HepG2 (cell line): ENCODE measurements around the gene ACP5. TPM values are rescaled to one million over a fixed set of nuclear protein-coding genes. Genes with fewer than 3 reads are reported as not detected.

Experiments used
- CHD4 ChIP-seq: fragments of 200-600 bp; sonication (generic); IDR thresholded peaks from 2 replicates; pipeline ENCODE4 v1.7.0; 2017; ENCODE audit warnings: mild to moderate bottlenecking, low read length, borderline replicate concordance
- CREB1 ChIP-seq, 2 experiments: fragments of 450-650 bp in 1 of 2; IDR thresholded peaks; 2 replicates each; pipeline ENCODE4 v1.6.1; 2016 to 2017; ENCODE audit warnings: control low read depth in 1 of 2, mild to moderate bottlenecking in 1 of 2, missing compliant biosample characterization in 1 of 2, missing genetic modification characterization in 1 of 2
- GABPB1 ChIP-seq: IDR thresholded peaks from 2 replicates; pipeline ENCODE4 v1.6.1; 2016; ENCODE audit warnings: mild to moderate bottlenecking, missing genetic modification reagents, moderate library complexity, missing compliant biosample characterization
- GPN1 ChIP-seq: sonication (generic); formaldehyde crosslinking; IDR thresholded peaks from 2 replicates; pipeline ENCODE4 v1.5.1; 2020; ENCODE audit warnings: missing genetic modification reagents, borderline replicate concordance
- HDAC1 ChIP-seq: sonication (generic); formaldehyde crosslinking; IDR thresholded peaks from 2 replicates; pipeline ENCODE4 v1.5.1; 2020; ENCODE audit warnings: mild to moderate bottlenecking, missing genetic modification reagents
- HOXA5 ChIP-seq: sonication (generic); formaldehyde crosslinking; IDR thresholded peaks from 2 replicates; pipeline ENCODE4 v1.4.0; 2020; ENCODE audit warnings: missing genetic modification reagents
- NFE2 ChIP-seq: sonication (generic); formaldehyde crosslinking; IDR thresholded peaks from 2 replicates; pipeline ENCODE4 v1.4.0; 2020; ENCODE audit warnings: missing genetic modification reagents
- NONO ChIP-seq, 2 experiments: fragments of 450-650 bp in 1 of 2; sonication (generic) in 1 of 2; formaldehyde crosslinking in 1 of 2; IDR thresholded peaks in 1 of 2; conservative IDR thresholded peaks in 1 of 2; 2 replicates each; pipeline versions ENCODE4 v1.6.1 to v1.8.0; 2017 to 2022; ENCODE audit warnings: mild to moderate bottlenecking in 1 of 2, missing genetic modification reagents in 1 of 2, moderate library complexity in 1 of 2
- SATB2 ChIP-seq: sonication (generic); formaldehyde crosslinking; IDR thresholded peaks from 2 replicates; pipeline ENCODE4 v1.5.0; 2020; ENCODE audit warnings: missing genetic modification reagents
- SSRP1 ChIP-seq: IDR thresholded peaks from 2 replicates; pipeline ENCODE4 v1.6.1; 2016; ENCODE audit warnings: control low read depth
- TCF7L2 ChIP-seq: IDR thresholded peaks from 2 replicates; pipeline ENCODE4 v1.6.1; 2011; ENCODE audit warnings: mild to moderate bottlenecking, low read depth, low read length, moderate library complexity
- THAP11 ChIP-seq: IDR thresholded peaks from 2 replicates; pipeline ENCODE4 v1.6.1; 2016; ENCODE audit warnings: missing biosample characterization, missing genetic modification reagents
- ZFYVE20 ChIP-seq: sonication (generic); formaldehyde crosslinking; IDR thresholded peaks from 2 replicates; pipeline ENCODE4 v1.8.0; 2023; ENCODE audit warnings: low read depth, mild to moderate bottlenecking, moderate library complexity, missing genetic modification reagents, borderline replicate concordance
- ZNF468 ChIP-seq: sonication (generic); formaldehyde crosslinking; IDR thresholded peaks from 2 replicates; pipeline ENCODE4 v1.8.0; 2022; ENCODE audit warnings: mild to moderate bottlenecking, moderate library complexity, missing genetic modification reagents
- ZNF572 ChIP-seq: sonication (generic); formaldehyde crosslinking; IDR thresholded peaks from 2 replicates; pipeline ENCODE4 v1.5.1; 2020; ENCODE audit warnings: mild to moderate bottlenecking, missing genetic modification reagents
- ZNF768 ChIP-seq: sonication (generic); formaldehyde crosslinking; IDR thresholded peaks from 2 replicates; pipeline ENCODE4 v1.4.0; 2020; ENCODE audit warnings: missing genetic modification reagents
- ZNF776 ChIP-seq: sonication (generic); formaldehyde crosslinking; IDR thresholded peaks from 2 replicates; pipeline ENCODE4 v1.4.0; 2020; ENCODE audit warnings: mild to moderate bottlenecking, missing genetic modification reagents
- ZZZ3 ChIP-seq: sonication (generic); formaldehyde crosslinking; IDR thresholded peaks from 2 replicates; pipeline ENCODE4 v1.4.0; 2020; ENCODE audit warnings: missing genetic modification reagents, mild to moderate bottlenecking, borderline replicate concordance
- polyA plus RNA-seq, 8 experiments: library from polyadenylated mRNA; depleted of rRNA in 3 of 8; stranded (reverse) in 7 of 8; unstranded in 1 of 8; fragments of >200 nt; fragmentation: Illumina TruSeq in 4 of 8; extraction: Trizol in 4 of 8; gene quantifications; 2 replicates each; pipeline versions ENCODE4 v1.2.1 to v1.2.3, GENCODE V29; 2011 to 2016; ENCODE audit warnings: low read depth in 4 of 8, missing spikeins in 1 of 8, mixed read lengths in 1 of 8; ENCODE audit not compliant: insufficient read depth in 1 of 8
- total RNA-seq, 5 experiments: library from RNA; depleted of rRNA; stranded (reverse); fragments of >200 nt; fragmentation: Illumina TruSeq; extraction: Trizol; gene quantifications; 2 replicates each; pipeline ENCODE4 v1.2.3, GENCODE V29; 2016; ENCODE audit warnings: low read depth in 1 of 5
- TF ChIP-seq, protein P1 (sequence below): sonication (generic); formaldehyde crosslinking; IDR thresholded peaks from 2 replicates; pipeline ENCODE4 v1.4.0; 2020; ENCODE audit warnings: missing genetic modification reagents
- TF ChIP-seq, protein P2 (sequence below): sonication (generic); formaldehyde crosslinking; IDR thresholded peaks from 2 replicates; pipeline ENCODE4 v1.4.0; 2020; ENCODE audit warnings: missing genetic modification reagents
- TF ChIP-seq, protein P3 (sequence below): IDR thresholded peaks from 2 replicates; pipeline ENCODE4 v1.6.1; 2016; ENCODE audit warnings: mild to moderate bottlenecking
- TF ChIP-seq, protein P4 (sequence below): sonication (generic); formaldehyde crosslinking; IDR thresholded peaks from 2 replicates; pipeline ENCODE4 v1.8.0; 2022; ENCODE audit warnings: missing genetic modification reagents, low read depth, mild to moderate bottlenecking, borderline replicate concordance

ACP5 gene
- total and polyA plus RNA-seq, 2 of the 13 experiments (the other 11 are each of a cell fraction or from before 2014, with no cell fraction given), result 1.3 to 6.7 TPM

DNA sequence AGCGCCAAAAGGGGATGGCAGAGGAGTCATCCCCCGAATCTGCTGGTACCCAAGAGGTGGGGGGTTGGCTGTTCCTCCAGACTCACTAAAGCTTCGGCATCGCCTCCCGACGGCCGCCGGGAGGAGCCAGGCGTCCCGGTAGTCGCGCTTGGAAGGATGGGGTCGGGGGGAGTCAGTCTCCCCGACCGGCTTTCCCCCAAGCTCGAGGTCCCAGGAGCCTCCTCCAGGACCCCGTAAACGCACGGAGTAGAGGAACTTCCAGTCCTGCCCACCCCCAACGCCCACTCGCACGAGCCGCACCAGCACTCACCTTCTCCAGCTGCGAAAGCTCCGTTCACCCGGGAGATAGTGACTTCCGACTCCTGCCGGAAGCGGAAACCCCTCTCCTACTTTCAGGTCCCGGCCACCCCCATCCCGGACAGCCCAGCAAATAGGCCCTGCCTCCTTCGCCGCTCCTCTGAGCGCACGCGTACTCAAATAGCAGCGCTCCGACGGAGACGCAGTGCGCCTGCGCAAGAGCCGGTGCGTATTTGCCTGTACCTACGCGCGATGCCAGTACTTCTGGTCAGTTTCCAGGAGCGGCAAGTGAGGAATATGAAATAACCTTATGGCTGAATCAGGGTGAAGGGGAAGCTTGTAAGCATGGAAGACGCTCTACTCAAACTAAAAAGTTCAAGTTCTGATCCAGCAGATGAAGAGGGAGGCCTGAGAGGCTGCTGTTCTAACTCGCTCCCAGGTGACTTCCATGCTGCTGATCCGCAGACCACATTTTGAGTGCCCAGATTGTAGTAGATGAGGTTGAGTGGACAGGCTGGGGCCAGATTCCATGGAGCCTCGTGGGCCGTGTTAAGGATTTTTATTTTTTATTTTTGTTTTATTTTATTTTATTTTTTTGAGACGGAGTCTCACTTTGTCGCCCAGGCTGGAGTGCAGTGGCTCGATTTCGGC lies 18.3 kb downstream of the ACP5 start, which contains the start of gene ELOF1 (continued):
- TF ChIP-seq NONO (IDR thresholded peaks at IDR 0.05), result no peak
- no peak for TF ChIP-seq NONO (CRISPR knock-in tag; conservative IDR thresholded peaks at IDR 0.05)
- TF ChIP-seq, protein P1, sequence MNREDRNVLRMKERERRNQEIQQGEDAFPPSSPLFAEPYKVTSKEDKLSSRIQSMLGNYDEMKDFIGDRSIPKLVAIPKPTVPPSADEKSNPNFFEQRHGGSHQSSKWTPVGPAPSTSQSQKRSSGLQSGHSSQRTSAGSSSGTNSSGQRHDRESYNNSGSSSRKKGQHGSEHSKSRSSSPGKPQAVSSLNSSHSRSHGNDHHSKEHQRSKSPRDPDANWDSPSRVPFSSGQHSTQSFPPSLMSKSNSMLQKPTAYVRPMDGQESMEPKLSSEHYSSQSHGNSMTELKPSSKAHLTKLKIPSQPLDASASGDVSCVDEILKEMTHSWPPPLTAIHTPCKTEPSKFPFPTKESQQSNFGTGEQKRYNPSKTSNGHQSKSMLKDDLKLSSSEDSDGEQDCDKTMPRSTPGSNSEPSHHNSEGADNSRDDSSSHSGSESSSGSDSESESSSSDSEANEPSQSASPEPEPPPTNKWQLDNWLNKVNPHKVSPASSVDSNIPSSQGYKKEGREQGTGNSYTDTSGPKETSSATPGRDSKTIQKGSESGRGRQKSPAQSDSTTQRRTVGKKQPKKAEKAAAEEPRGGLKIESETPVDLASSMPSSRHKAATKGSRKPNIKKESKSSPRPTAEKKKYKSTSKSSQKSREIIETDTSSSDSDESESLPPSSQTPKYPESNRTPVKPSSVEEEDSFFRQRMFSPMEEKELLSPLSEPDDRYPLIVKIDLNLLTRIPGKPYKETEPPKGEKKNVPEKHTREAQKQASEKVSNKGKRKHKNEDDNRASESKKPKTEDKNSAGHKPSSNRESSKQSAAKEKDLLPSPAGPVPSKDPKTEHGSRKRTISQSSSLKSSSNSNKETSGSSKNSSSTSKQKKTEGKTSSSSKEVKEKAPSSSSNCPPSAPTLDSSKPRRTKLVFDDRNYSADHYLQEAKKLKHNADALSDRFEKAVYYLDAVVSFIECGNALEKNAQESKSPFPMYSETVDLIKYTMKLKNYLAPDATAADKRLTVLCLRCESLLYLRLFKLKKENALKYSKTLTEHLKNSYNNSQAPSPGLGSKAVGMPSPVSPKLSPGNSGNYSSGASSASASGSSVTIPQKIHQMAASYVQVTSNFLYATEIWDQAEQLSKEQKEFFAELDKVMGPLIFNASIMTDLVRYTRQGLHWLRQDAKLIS (CRISPR knock-in tag), result no peak
- TF ChIP-seq, protein P2, sequence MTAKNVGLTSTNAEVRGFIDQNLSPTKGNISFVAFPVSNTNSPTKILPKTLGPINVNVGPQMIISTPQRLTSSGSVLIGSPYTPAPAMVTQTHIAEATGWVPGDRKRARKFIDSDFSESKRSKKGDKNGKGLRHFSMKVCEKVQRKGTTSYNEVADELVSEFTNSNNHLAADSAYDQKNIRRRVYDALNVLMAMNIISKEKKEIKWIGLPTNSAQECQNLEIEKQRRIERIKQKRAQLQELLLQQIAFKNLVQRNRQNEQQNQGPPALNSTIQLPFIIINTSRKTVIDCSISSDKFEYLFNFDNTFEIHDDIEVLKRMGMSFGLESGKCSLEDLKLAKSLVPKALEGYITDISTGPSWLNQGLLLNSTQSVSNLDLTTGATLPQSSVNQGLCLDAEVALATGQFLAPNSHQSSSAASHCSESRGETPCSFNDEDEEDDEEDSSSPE (CRISPR knock-in tag), result peak; percentile 62
- no peak for TF ChIP-seq GPN1 (CRISPR knock-in tag)
- TF ChIP-seq CREB1 (IDR thresholded peaks at IDR 0.05), result peak; percentile 48
- no peak for TF ChIP-seq CREB1 (CRISPR knock-in tag; IDR thresholded peaks at IDR 0.05)
- TF ChIP-seq ZNF768 (CRISPR knock-in tag), result no peak
- 0 out of 2 replicates have a peak, but pooled peaks have one; percentile 60 for TF ChIP-seq ZNF572 (CRISPR knock-in tag)
- TF ChIP-seq THAP11, result peak; percentile 85
- peak; percentile 29; the same call in 1 of the 2 replicates for TF ChIP-seq HOXA5 (CRISPR knock-in tag)
- no peak for TF ChIP-seq NFE2 (CRISPR knock-in tag)
- no peak for TF ChIP-seq SSRP1 (CRISPR knock-in tag)
- TF ChIP-seq GABPB1, result peak; percentile 96
- TF ChIP-seq, protein P3, sequence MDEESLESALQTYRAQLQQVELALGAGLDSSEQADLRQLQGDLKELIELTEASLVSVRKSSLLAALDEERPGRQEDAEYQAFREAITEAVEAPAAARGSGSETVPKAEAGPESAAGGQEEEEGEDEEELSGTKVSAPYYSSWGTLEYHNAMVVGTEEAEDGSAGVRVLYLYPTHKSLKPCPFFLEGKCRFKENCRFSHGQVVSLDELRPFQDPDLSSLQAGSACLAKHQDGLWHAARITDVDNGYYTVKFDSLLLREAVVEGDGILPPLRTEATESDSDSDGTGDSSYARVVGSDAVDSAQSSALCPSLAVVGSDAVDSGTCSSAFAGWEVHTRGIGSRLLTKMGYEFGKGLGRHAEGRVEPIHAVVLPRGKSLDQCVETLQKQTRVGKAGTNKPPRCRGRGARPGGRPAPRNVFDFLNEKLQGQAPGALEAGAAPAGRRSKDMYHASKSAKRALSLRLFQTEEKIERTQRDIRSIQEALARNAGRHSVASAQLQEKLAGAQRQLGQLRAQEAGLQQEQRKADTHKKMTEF (CRISPR knock-in tag), result peak; percentile 51; the same call in 1 of the 2 replicates
- no peak for TF ChIP-seq ZNF468 (CRISPR knock-in tag)
- TF ChIP-seq ZFYVE20 (CRISPR knock-in tag), result no peak
- TF ChIP-seq HDAC1, result peak; percentile 72
- peak; percentile 64; the same call in 1 of the 2 replicates for TF ChIP-seq ZNF776 (CRISPR knock-in tag)
- TF ChIP-seq SATB2, result no peak
- TF ChIP-seq, protein P4, sequence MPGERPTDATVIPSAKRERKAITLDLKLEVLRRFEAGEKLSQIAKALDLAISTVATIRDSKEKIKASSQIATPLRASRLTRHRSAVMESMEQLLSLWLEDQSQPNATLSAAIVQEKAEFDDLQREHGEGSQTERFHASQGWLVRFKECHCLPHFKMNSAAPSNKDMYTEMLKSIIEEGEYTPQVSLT (CRISPR knock-in tag), result no peak
- TF ChIP-seq TCF7L2, result no peak
- no peak for TF ChIP-seq CHD4
- TF ChIP-seq ZZZ3 (CRISPR knock-in tag), result no peak; the same call in 1 of the 2 replicates
